ENCODE results near the gene JAK2. TPM values are rescaled to one million over a fixed set of nuclear protein-coding genes. Genes with fewer than 3 reads are reported as not detected.

JAK2 gene
- total RNA-seq, 2 donors from 2014 or later = 6.6 to 11.7 TPM

GRCh38 chr9:5044160-5044559 is 59.1 kb downstream of the JAK2 start:
- Histone ChIP-seq H3K27ac (no peak overlapping the region), H3K27me3 (no peaks in the 10 kb centered on the region), H3K4me3 (no peak overlapping the region), H3K9me3 (no peaks in the 10 kb centered on the region), H3K36me3 (replicated peaks in 1 of 2; ENCODE audit: insufficient read depth in 1 of 2, low read depth in 2 of 2) (peaks cover 0 to 5% of the 10 kb centered on the region in 2 donors), H3K4me1 (no peaks in the 10 kb centered on the region)
- 58 to 64% methylated on average over 4 of the region's 4 CpGs for WGBS, 2 donors
- intact Hi-C loops (cut with DNase I) = no loop called here
- no peak for DNase-seq
- ATAC-seq = no peak
- no peak for TF ChIP-seq POLR2A (IDR thresholded peaks at IDR 0.05)
- TF ChIP-seq, protein P1, sequence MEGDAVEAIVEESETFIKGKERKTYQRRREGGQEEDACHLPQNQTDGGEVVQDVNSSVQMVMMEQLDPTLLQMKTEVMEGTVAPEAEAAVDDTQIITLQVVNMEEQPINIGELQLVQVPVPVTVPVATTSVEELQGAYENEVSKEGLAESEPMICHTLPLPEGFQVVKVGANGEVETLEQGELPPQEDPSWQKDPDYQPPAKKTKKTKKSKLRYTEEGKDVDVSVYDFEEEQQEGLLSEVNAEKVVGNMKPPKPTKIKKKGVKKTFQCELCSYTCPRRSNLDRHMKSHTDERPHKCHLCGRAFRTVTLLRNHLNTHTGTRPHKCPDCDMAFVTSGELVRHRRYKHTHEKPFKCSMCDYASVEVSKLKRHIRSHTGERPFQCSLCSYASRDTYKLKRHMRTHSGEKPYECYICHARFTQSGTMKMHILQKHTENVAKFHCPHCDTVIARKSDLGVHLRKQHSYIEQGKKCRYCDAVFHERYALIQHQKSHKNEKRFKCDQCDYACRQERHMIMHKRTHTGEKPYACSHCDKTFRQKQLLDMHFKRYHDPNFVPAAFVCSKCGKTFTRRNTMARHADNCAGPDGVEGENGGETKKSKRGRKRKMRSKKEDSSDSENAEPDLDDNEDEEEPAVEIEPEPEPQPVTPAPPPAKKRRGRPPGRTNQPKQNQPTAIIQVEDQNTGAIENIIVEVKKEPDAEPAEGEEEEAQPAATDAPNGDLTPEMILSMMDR (IDR thresholded peaks at IDR 0.05) = no peak

- peaks cover 0 to 2% of the 10 kb centered on the region in 2 donors for H3K36me3 ChIP-seq (replicated peaks in 1 of 2; ENCODE audit: insufficient read depth in 1 of 2, low read depth in 2 of 2)
- 91 to 100% methylated on average over 1 of the region's 1 CpG for WGBS, 2 donors
- TF ChIP-seq, protein P1 (IDR thresholded peaks at IDR 0.05) = no peak
- TF ChIP-seq POLR2A (IDR thresholded peaks at IDR 0.05) = no peak
- no peak overlapping the region for H3K4me3 ChIP-seq
- ATAC-seq = no peak
- intact Hi-C loops (cut with DNase I) = no loop called here
- DNase-seq = no peak
- H3K9me3 ChIP-seq = no peaks in the 10 kb centered on the region
- no peak overlapping the region for H3K27ac ChIP-seq
- H3K4me1 ChIP-seq = no peaks in the 10 kb centered on the region
- no peaks in the 10 kb centered on the region for H3K27me3 ChIP-seq
Observed at GRCh38 chr9:5052838-5053237, 67.8 kb downstream of the JAK2 start.

GRCh38 chr9:5062631-5063030 is 77.6 kb downstream of the JAK2 start:
- no peak overlapping the region for H3K4me3 ChIP-seq
- 40 to 48% methylated on average over 1 of the region's 1 CpG for WGBS, 2 donors
- TF ChIP-seq, protein P1 (IDR thresholded peaks at IDR 0.05) = no peak
- TF ChIP-seq POLR2A (IDR thresholded peaks at IDR 0.05) = no peak
- no peaks in the 10 kb centered on the region for H3K9me3 ChIP-seq
- no peaks in the 10 kb centered on the region for H3K27me3 ChIP-seq
- ATAC-seq (no peak), DNase-seq (no peak)
- no peak overlapping the region for H3K27ac ChIP-seq
- no peaks in the 10 kb centered on the region for H3K4me1 ChIP-seq
- intact Hi-C loops (cut with DNase I) = no loop called here
- H3K36me3 ChIP-seq (replicated peaks in 1 of 2; ENCODE audit: insufficient read depth in 1 of 2, low read depth in 2 of 2) = no peaks in the 10 kb centered on the region

GRCh38 chr9:5072871-5073270 is 87.8 kb downstream of the JAK2 start:
- Histone ChIP-seq H3K4me1 (no peaks in the 10 kb centered on the region), H3K9me3 (no peaks in the 10 kb centered on the region), H3K27ac (no peak overlapping the region), H3K36me3 (replicated peaks in 1 of 2; ENCODE audit: insufficient read depth in 1 of 2, low read depth in 2 of 2) (peaks cover 0 to 6% of the 10 kb centered on the region in 2 donors), H3K27me3 (no peaks in the 10 kb centered on the region), H3K4me3 (no peak overlapping the region)
- no peak for TF ChIP-seq POLR2A (IDR thresholded peaks at IDR 0.05)
- TF ChIP-seq, protein P1 (IDR thresholded peaks at IDR 0.05) = no peak
- intact Hi-C loops (cut with DNase I) = no loop called here
- DNase-seq = no peak
- ATAC-seq = no peak
- 85 to 100% methylated on average over 1 of the region's 1 CpG for WGBS, 2 donors

DNA sequence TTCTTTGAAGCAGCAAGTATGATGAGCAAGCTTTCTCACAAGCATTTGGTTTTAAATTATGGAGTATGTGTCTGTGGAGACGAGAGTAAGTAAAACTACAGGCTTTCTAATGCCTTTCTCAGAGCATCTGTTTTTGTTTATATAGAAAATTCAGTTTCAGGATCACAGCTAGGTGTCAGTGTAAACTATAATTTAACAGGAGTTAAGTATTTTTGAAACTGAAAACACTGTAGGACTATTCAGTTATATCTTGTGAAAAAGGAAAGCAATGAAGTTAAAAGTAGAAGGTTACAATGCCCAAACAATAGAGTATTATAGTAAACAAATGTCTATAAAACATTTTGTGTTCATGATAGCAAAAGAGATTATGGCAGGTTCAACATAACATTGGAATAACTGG is 88.6 kb downstream of the JAK2 start:
- Histone ChIP-seq H3K27ac (no peak overlapping the region), H3K27me3 (no peaks in the 10 kb centered on the region), H3K36me3 (replicated peaks in 1 of 2; ENCODE audit: insufficient read depth in 1 of 2, low read depth in 2 of 2) (peaks cover 0 to 6% of the 10 kb centered on the region in 2 donors), H3K4me1 (no peaks in the 10 kb centered on the region), H3K9me3 (no peaks in the 10 kb centered on the region), H3K4me3 (no peak overlapping the region)
- TF ChIP-seq, protein P1 (IDR thresholded peaks at IDR 0.05) = no peak
- TF ChIP-seq POLR2A (IDR thresholded peaks at IDR 0.05) = no peak
- 92 to 93% methylated on average over 1 of the region's 1 CpG for whole genome bisulfite sequencing, 2 donors
- ATAC-seq = no peak
- intact Hi-C loops (cut with DNase I) = no loop called here
- DNase-seq = no peak

Measured in body of pancreas (tissue), 4 donors.